ENCODE results near the gene KRTAP10-6. TPM values are rescaled to one million over a fixed set of nuclear protein-coding genes. Genes with fewer than 3 reads are reported as not detected.

Gene KRTAP10-6
- polyA plus RNA-seq, 1 of the 3 experiments (the other 2 are of a cell fraction): not detected

DNA sequence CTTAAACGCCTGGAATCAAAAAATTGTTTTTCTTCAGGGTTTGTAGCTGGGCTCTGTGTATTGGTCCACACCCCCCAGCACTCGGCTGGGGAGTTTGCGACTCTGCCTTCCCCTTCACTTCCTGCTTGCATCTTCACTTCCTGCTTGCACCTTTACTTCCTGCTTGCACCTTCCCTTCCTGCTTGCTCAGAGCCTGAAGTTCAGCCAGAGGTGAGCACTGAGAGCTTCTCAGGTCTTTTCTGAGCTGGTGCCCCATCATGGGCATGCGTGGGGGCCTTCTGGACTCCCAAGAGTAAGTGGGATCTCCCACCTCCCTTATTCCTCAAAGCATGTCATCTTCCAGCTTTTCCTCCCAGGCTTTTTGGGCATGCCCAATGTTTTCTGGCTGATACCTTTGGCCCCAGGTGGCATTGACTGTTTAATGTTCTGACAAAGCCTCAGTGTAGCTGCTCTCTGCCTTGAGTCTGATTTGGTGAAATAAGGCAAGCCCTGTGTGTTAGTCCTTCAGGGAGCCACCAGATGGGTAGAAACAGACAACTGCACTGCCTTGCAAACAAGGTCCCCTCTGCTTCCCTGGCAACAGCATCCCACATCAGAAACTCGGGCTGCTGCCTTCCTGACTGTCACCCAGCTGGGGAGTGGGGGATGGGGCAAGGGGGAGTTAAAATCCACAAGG is 44.5 kb downstream of the KRTAP10-6 start (continued):
- TF ChIP-seq REST (IDR thresholded peaks at IDR 0.05; ENCODE audit: low read depth, low read length) (no peak), GATA2 (CRISPR knock-in tag; IDR thresholded peaks at IDR 0.05) (no peak)

DNA sequence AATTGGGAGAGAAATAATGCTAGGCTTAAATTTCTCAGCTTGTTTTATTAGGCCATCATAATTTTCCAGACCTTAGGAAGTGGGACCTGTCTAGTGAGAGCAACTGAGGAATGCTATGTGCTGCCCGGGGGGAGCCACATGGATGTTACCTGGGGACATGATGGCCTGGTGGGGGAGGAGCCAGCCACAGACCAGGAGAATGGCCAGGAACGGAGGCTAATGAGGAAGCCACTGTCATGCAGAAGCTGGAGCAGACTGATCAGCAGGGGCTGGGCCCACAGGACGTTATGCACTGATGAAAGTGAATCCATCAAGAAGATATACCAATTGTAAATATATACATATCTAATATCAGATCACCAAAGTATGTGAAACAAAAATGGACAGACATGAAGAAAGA is 47.7 kb downstream of the KRTAP10-6 start:
- Histone ChIP-seq H3K9me2 (no peaks in the 10 kb centered on the region), H3K4me1 (ENCODE audit: control insufficient read depth in 1 of 2, insufficient read depth in 2 of 2, low read depth in 1 of 2, low read length in 1 of 2) (no peaks in the 10 kb centered on the region), H3K4me2 (no peak overlapping the region), H3K79me2 (ENCODE audit: insufficient read depth) (no peaks in the 10 kb centered on the region), H3K27ac (ENCODE audit: low read depth in 2 of 2, low read length in 1 of 2) (no peak overlapping the region), H3K9me3 (no peaks in the 10 kb centered on the region), H3K4me3 (ENCODE audit: low read depth in 2 of 2, low read length in 1 of 2) (no peak overlapping the region), H3K27me3 (ENCODE audit: insufficient read depth) (peaks cover 19% of the 10 kb centered on the region; the same call in 1 of the 2 replicates), H3K36me3 (replicated peaks in 1 of 2; ENCODE audit: control insufficient read depth in 1 of 2, insufficient read depth in 2 of 2, low read length in 1 of 2) (no peaks in the 10 kb centered on the region), H3F3A (replicated peaks; ENCODE audit: insufficient read depth) (no peaks in the 10 kb centered on the region), H4K20me1 (ENCODE audit: insufficient read depth) (no peaks in the 10 kb centered on the region), H2AFZ (ENCODE audit: low read depth) (no peak overlapping the region), H3K9ac (no peak overlapping the region)
- ChIA-PET CTCF (no interaction called here), POLR2A (interaction anchor here (0.7 kb wide), 1 partner anchor 9 kb away, joined by 5 read pairs; no protein-coding TSS in a partner anchor)
- no peak for DNase-seq
- WGBS (ENCODE audit: low lambda C conversion rate): 0% methylated on average over 3 of the region's 3 CpGs
- TF ChIP-seq EZH2phosphoT487 (IDR thresholded peaks at IDR 0.05; ENCODE audit: borderline replicate concordance, low read depth) (no peak), YY1 (IDR thresholded peaks at IDR 0.05; ENCODE audit: low read depth) (no peak), ZBTB33 (IDR thresholded peaks at IDR 0.05; ENCODE audit: borderline replicate concordance, low read depth) (no peak), MXI1 (IDR thresholded peaks at IDR 0.05; ENCODE audit: low read depth, low read length) (no peak), GABPA (IDR thresholded peaks at IDR 0.05; ENCODE audit: low read depth) (no peak), GATA2 (CRISPR knock-in tag; IDR thresholded peaks at IDR 0.05) (no peak)
- TF ChIP-seq, protein P1, sequence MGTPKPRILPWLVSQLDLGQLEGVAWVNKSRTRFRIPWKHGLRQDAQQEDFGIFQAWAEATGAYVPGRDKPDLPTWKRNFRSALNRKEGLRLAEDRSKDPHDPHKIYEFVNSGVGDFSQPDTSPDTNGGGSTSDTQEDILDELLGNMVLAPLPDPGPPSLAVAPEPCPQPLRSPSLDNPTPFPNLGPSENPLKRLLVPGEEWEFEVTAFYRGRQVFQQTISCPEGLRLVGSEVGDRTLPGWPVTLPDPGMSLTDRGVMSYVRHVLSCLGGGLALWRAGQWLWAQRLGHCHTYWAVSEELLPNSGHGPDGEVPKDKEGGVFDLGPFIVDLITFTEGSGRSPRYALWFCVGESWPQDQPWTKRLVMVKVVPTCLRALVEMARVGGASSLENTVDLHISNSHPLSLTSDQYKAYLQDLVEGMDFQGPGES (IDR thresholded peaks at IDR 0.05; ENCODE audit: low read depth, low read length): no peak
- TF ChIP-seq, protein P2, sequence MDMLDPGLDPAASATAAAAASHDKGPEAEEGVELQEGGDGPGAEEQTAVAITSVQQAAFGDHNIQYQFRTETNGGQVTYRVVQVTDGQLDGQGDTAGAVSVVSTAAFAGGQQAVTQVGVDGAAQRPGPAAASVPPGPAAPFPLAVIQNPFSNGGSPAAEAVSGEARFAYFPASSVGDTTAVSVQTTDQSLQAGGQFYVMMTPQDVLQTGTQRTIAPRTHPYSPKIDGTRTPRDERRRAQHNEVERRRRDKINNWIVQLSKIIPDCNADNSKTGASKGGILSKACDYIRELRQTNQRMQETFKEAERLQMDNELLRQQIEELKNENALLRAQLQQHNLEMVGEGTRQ (IDR thresholded peaks at IDR 0.05; ENCODE audit: borderline replicate concordance, low read depth, low read length): no peak
